CD4-positive, alpha-beta T cell treated with Interleukin-12 subunit alpha and Interleukin-12 subunit beta, for 1 hour (primary cell): ENCODE results near the gene FOXRED1.
A peak's percentile ranks its signal among the peaks of the same experiment; 100 is the strongest.
"Not testable (repeated sequence)": the region's sequence is repeated elsewhere in the genome, so short reads cannot be mapped to it uniquely, and the experiment has no call there.

Experiments
- DNase-seq: peaks from one replicate; pipeline ENCODE4 v3.0.0-alpha.2; 2020

Gene FOXRED1

GRCh38 chr11:126268708-126269579 is at the start of gene FOXRED1, which contains the start of gene SRPRA:
TSS of gene FOXRED1 (plus strand) at chr11:126269154. CDS start at chr11:126269207, 53 bp downstream.
TSS of gene SRPRA (minus strand) at chr11:126268895. CDS start at chr11:126268804, 91 bp downstream.
- DNase-seq: peak; percentile 100

- no peak for DNase-seq
Observed at GRCh38 chr11:126219547-126219946, 49.4 kb upstream of the FOXRED1 start.

GRCh38 chr11:126224647-126225294 is 44.2 kb upstream of the FOXRED1 start:
- DNase-seq: no peak

GRCh38 chr11:126225295-126225665 is 43.7 kb upstream of the FOXRED1 start:
- DNase-seq: no peak

- no peak for DNase-seq
Observed at GRCh38 chr11:126226334-126227084, 42.4 kb upstream of the FOXRED1 start.

GRCh38 chr11:126229858-126230540 is 39.0 kb upstream of the FOXRED1 start:
- no peak for DNase-seq

- no peak for DNase-seq
Observed at GRCh38 chr11:126231725-126232459, 37.1 kb upstream of the FOXRED1 start.

GRCh38 chr11:126232683-126233082 is 36.3 kb upstream of the FOXRED1 start:
- no peak for DNase-seq

- DNase-seq: no peak
Observed at GRCh38 chr11:126233391-126233790, 35.6 kb upstream of the FOXRED1 start.

GRCh38 chr11:126246636-126247035 is 22.3 kb upstream of the FOXRED1 start:
- no peak for DNase-seq

- DNase-seq: no peak
Observed at GRCh38 chr11:126253265-126253664, 15.7 kb upstream of the FOXRED1 start.

- no peak for DNase-seq
Observed at GRCh38 chr11:126254819-126255218, 14.1 kb upstream of the FOXRED1 start.

- DNase-seq: not testable (repeated sequence)
Observed at GRCh38 chr11:126255507-126255906, 13.4 kb upstream of the FOXRED1 start.

- no peak for DNase-seq
Observed at GRCh38 chr11:126256216-126256615, 12.7 kb upstream of the FOXRED1 start.

GRCh38 chr11:126257144-126257543 is 11.8 kb upstream of the FOXRED1 start:
- DNase-seq: no peak

GRCh38 chr11:126257764-126258163 is 11.2 kb upstream of the FOXRED1 start:
- DNase-seq: no peak

GRCh38 chr11:126262216-126262615 is 6.7 kb upstream of the FOXRED1 start:
- no peak for DNase-seq

- no peak for DNase-seq
Observed at GRCh38 chr11:126263489-126263888, 5.5 kb upstream of the FOXRED1 start.

GRCh38 chr11:126265811-126266210 is 3.1 kb upstream of the FOXRED1 start:
- no peak for DNase-seq

- no peak for DNase-seq
Observed at GRCh38 chr11:126267650-126268049, 1.3 kb upstream of the FOXRED1 start.

GRCh38 chr11:126268361-126268707 is 620 bp upstream of the FOXRED1 start:
- DNase-seq: no peak

- DNase-seq: no peak
Observed at GRCh38 chr11:126277322-126277721, 8.4 kb downstream of the FOXRED1 start.
